ENCODE results near the gene SLC22A1.
"Not testable (repeated sequence)": the region's sequence is repeated elsewhere in the genome, so short reads cannot be mapped to it uniquely, and the experiment has no call there.

The SLC22A1 gene

DNA sequence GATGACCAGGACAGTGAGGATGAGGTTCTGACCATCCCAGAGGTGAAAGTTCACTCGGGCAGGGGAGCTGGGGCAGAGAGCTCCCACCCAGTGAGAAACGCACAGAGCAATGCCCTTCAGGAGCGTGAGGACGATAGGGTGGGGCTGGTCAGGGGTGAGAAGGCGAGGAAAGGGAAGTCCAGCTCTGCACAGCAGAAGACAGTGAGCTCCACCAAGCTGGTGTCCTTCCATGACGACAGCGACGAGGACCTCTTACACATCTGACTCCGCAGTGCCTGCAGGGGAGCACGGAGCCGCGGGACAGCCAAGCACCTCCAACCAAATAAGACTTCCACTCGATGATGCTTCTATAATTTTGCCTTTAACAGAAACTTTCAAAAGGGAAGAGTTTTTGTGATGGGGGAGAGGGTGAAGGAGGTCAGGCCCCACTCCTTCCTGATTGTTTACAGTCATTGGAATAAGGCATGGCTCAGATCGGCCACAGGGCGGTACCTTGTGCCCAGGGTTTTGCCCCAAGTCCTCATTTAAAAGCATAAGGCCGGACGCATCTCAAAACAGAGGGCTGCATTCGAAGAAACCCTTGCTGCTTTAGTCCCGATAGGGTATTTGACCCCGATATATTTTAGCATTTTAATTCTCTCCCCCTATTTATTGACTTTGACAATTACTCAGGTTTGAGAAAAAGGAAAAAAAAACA is 16.6 kb upstream of the SLC22A1 start:
- no peak for TF ChIP-seq SUZ12 (IDR thresholded peaks at IDR 0.05; ENCODE audit: extremely low read depth, insufficient read depth, insufficient read length)
- no peak for TF ChIP-seq ZNF274 (IDR thresholded peaks at IDR 0.05; ENCODE audit: low read depth, low read length)
- no peak for TF ChIP-seq YY1 (IDR thresholded peaks at IDR 0.05; ENCODE audit: insufficient read depth, insufficient read length)

DNA sequence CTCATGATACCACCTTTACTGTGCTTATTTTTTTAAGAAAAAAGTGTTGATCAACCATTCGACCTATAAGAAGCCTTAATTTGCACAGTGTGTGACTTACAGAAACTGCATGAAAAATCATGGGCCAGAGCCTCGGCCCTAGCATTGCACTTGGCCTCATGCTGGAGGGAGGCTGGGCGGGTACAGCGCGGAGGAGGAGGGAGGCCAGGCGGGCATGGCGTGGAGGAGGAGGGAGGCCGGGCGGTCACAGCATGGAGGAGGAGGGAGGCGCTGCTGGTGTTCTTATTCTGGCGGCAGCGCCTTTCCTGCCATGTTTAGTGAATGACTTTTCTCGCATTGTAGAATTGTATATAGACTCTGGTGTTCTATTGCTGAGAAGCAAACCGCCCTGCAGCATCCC is 15.6 kb upstream of the SLC22A1 start:
- no peak for DNase-seq (ENCODE audit: low read depth, low spot score)
- peaks cover 5% of the 10 kb centered on the region for H3K4me1 ChIP-seq (ENCODE audit: insufficient read depth, insufficient read length)
- H3K27me3 ChIP-seq (ENCODE audit: insufficient read depth, insufficient read length) = no peaks in the 10 kb centered on the region
- H3K36me3 ChIP-seq (ENCODE audit: insufficient read depth, insufficient read length, low read length) = peaks cover 51% of the 10 kb centered on the region
- no peak overlapping the region for H3K9ac ChIP-seq (ENCODE audit: insufficient read length, low read depth)
- TF ChIP-seq YY1 (IDR thresholded peaks at IDR 0.05; ENCODE audit: insufficient read depth, insufficient read length) = no peak
- TF ChIP-seq ZNF274 (IDR thresholded peaks at IDR 0.05; ENCODE audit: low read depth, low read length) = no peak
- no peak for TF ChIP-seq SUZ12 (IDR thresholded peaks at IDR 0.05; ENCODE audit: extremely low read depth, insufficient read depth, insufficient read length)
- H3K9me3 ChIP-seq (ENCODE audit: insufficient read depth, low read length) = no peaks in the 10 kb centered on the region
- H3K4me3 ChIP-seq (ENCODE audit: insufficient read length, low read depth) = no peak overlapping the region

More for the DNA sequence above, 16.6 kb upstream of the SLC22A1 start:
- Histone ChIP-seq H3K9me3 (ENCODE audit: insufficient read depth, low read length) (no peaks in the 10 kb centered on the region), H3K4me1 (ENCODE audit: insufficient read depth, insufficient read length) (peaks cover 5% of the 10 kb centered on the region), H3K27me3 (ENCODE audit: insufficient read depth, insufficient read length) (no peaks in the 10 kb centered on the region), H3K36me3 (ENCODE audit: insufficient read depth, insufficient read length, low read length) (peaks cover 51% of the 10 kb centered on the region), H3K4me3 (ENCODE audit: insufficient read length, low read depth) (no peak overlapping the region), H3K9ac (ENCODE audit: insufficient read length, low read depth) (no peak overlapping the region)
- DNase-seq (ENCODE audit: low read depth, low spot score) = no peak

DNA sequence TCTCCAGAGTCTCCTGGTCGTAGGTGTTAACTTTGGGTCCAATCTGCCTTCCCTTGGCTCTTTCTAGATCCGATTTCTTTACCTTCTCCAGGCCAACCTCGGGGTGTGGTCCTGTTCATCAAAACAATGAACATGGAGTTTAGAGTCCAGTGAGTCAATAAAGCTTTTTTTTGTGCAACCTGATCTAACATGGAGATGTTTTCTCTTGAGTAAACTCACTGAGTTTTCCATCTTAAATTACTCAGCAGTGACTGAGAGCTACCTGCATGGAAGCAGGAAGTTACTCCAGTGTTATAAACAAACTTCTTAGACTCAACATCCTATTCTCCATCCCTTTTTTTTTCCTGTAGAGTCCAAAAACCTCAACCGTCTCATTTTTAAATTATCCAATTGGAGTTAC is 14.9 kb upstream of the SLC22A1 start:
- no peak overlapping the region for H3K9ac ChIP-seq (ENCODE audit: insufficient read length, low read depth)

DNA sequence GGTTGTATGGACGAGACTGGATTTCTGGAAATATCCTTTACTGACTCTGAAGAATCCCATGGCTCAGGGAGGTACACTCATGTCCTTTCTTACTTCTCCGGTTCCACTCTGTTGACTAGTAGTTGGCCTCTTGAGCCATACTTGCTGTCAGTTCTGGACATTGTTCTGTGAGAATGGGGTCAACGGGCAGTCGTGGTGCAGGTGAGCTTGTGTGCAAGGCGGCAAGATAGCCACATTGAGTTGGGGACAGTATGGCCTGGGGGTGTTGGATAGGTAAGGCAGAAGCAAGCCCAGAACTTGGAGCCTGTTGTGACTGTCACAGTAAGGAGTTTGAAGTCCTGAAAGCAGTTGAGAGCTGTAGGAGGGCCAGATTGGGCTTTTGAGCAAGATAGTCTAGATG is 13.5 kb upstream of the SLC22A1 start:
- DNase-seq (ENCODE audit: low read depth, low spot score) = no peak
- H3K9ac ChIP-seq (ENCODE audit: insufficient read length, low read depth) = no peak overlapping the region
- H3K4me1 ChIP-seq (ENCODE audit: insufficient read depth, insufficient read length) = peaks cover 2% of the 10 kb centered on the region
- H3K27me3 ChIP-seq (ENCODE audit: insufficient read depth, insufficient read length) = no peaks in the 10 kb centered on the region
- no peak overlapping the region for H3K4me3 ChIP-seq (ENCODE audit: insufficient read length, low read depth)
- H3K36me3 ChIP-seq (ENCODE audit: insufficient read depth, insufficient read length, low read length) = peaks cover 38% of the 10 kb centered on the region
- TF ChIP-seq SUZ12 (IDR thresholded peaks at IDR 0.05; ENCODE audit: extremely low read depth, insufficient read depth, insufficient read length) = no peak
- no peak for TF ChIP-seq ZNF274 (IDR thresholded peaks at IDR 0.05; ENCODE audit: low read depth, low read length)
- no peak for TF ChIP-seq YY1 (IDR thresholded peaks at IDR 0.05; ENCODE audit: insufficient read depth, insufficient read length)
- no peaks in the 10 kb centered on the region for H3K9me3 ChIP-seq (ENCODE audit: insufficient read depth, low read length)

More for the DNA sequence above, 14.9 kb upstream of the SLC22A1 start:
- no peaks in the 10 kb centered on the region for H3K27me3 ChIP-seq (ENCODE audit: insufficient read depth, insufficient read length)
- TF ChIP-seq SUZ12 (IDR thresholded peaks at IDR 0.05; ENCODE audit: extremely low read depth, insufficient read depth, insufficient read length) (no peak), YY1 (IDR thresholded peaks at IDR 0.05; ENCODE audit: insufficient read depth, insufficient read length) (no peak), ZNF274 (IDR thresholded peaks at IDR 0.05; ENCODE audit: low read depth, low read length) (no peak)
- peaks cover 5% of the 10 kb centered on the region for H3K4me1 ChIP-seq (ENCODE audit: insufficient read depth, insufficient read length)
- peaks cover 51% of the 10 kb centered on the region for H3K36me3 ChIP-seq (ENCODE audit: insufficient read depth, insufficient read length, low read length)
- no peak for DNase-seq (ENCODE audit: low read depth, low spot score)
- H3K9me3 ChIP-seq (ENCODE audit: insufficient read depth, low read length) = no peaks in the 10 kb centered on the region
- no peak overlapping the region for H3K4me3 ChIP-seq (ENCODE audit: insufficient read length, low read depth)

DNA sequence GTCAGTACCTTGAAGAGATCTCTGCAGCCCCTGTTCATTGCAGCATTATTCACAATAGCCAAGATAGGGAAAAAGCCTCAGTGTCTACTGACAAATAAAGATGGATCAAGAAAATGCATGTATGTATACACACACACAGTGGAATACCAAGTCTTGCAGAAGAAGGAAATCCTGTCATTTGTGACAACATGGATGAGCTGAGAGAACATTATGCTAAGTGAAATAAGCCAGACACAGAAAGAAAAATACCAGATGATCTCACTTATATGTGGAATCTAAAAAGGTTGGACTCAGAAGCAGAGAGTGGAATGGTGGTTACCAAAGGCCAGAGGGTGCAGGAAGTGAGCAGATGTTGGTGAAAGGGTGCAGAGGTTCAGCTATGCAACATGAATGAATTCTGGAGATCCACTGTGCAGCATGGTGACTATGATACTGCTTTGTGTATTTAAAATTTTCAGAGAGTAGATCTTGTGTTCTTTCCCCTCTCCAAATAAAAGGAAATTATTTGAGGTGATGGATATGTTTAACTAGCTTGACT is 11.0 kb upstream of the SLC22A1 start:
- Histone ChIP-seq H3K9ac (ENCODE audit: insufficient read length, low read depth) (no peak overlapping the region), H3K9me3 (ENCODE audit: insufficient read depth, low read length) (no peaks in the 10 kb centered on the region), H3K4me3 (ENCODE audit: insufficient read length, low read depth) (no peak overlapping the region), H3K36me3 (ENCODE audit: insufficient read depth, insufficient read length, low read length) (peaks cover 18% of the 10 kb centered on the region), H3K4me1 (ENCODE audit: insufficient read depth, insufficient read length) (no peaks in the 10 kb centered on the region), H3K27me3 (ENCODE audit: insufficient read depth, insufficient read length) (no peaks in the 10 kb centered on the region)
- no peak for DNase-seq (ENCODE audit: low read depth, low spot score)
- TF ChIP-seq YY1 (IDR thresholded peaks at IDR 0.05; ENCODE audit: insufficient read depth, insufficient read length) (no peak), ZNF274 (IDR thresholded peaks at IDR 0.05; ENCODE audit: low read depth, low read length) (no peak), SUZ12 (IDR thresholded peaks at IDR 0.05; ENCODE audit: extremely low read depth, insufficient read depth, insufficient read length) (no peak)

DNA sequence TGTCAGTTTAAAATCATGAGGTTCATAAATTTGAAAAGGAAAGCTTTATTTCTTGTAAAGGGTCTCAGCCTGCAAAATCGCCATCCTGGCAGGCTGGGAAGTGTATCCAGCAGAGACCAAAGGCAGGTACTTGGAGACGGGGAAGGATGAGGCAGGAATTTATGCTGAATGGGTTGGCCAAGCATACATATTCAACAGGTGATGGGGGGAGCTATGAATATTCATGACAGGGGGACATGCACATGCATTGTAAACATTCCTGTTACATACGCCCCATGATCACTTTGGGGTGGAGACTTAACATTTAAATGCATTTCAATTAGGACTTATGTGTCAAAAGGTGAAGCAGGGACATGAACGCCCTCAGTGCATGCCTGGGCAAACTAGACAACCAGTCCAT is 9.8 kb upstream of the SLC22A1 start:
- no peak overlapping the region for H3K9ac ChIP-seq (ENCODE audit: insufficient read length, low read depth)
- H3K4me1 ChIP-seq (ENCODE audit: insufficient read depth, insufficient read length) = no peaks in the 10 kb centered on the region
- H3K4me3 ChIP-seq (ENCODE audit: insufficient read length, low read depth) = no peak overlapping the region
- peaks cover 12% of the 10 kb centered on the region for H3K36me3 ChIP-seq (ENCODE audit: insufficient read depth, insufficient read length, low read length)
- TF ChIP-seq YY1 (IDR thresholded peaks at IDR 0.05; ENCODE audit: insufficient read depth, insufficient read length) (no peak), SUZ12 (IDR thresholded peaks at IDR 0.05; ENCODE audit: extremely low read depth, insufficient read depth, insufficient read length) (no peak), ZNF274 (IDR thresholded peaks at IDR 0.05; ENCODE audit: low read depth, low read length) (no peak)
- 0 out of 2 replicates have a peak, but pooled peaks cover under 1% of the 10 kb centered on the region for H3K9me3 ChIP-seq (ENCODE audit: insufficient read depth, low read length)
- DNase-seq (ENCODE audit: low read depth, low spot score) = peak; percentile 49
- no peaks in the 10 kb centered on the region for H3K27me3 ChIP-seq (ENCODE audit: insufficient read depth, insufficient read length)

DNA sequence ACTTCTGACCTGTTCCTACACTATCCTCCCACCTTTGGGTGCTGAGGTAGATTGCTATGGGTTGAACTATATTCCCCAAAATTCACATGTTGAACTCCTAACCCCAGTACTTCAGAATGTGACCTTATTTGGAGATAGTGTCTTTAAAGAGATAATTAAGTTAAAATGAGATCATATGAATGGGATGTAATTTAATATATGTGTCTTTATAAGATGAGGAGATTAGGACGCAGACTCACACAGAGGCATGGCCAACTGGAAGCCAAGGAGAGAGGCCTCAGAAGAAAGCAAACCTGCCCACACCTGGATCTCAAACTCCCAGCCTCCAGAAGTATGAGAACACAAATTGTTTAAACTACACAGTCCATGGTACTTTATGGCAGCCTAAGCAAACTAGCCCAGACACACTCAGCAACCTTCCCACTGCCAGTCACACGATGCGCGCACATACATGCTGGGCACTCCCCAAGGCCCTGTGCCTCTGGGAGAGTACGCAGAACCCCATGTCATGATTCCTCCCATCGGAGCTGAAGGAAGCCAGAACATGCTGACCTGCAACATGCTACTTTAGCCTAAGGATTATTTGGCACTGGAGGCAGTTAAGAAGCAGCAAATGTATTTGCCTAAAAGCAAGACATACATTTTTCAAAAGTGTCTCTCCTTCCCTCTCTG is 8.9 kb upstream of the SLC22A1 start:
- DNase-seq (ENCODE audit: low read depth, low spot score) = no peak

DNA sequence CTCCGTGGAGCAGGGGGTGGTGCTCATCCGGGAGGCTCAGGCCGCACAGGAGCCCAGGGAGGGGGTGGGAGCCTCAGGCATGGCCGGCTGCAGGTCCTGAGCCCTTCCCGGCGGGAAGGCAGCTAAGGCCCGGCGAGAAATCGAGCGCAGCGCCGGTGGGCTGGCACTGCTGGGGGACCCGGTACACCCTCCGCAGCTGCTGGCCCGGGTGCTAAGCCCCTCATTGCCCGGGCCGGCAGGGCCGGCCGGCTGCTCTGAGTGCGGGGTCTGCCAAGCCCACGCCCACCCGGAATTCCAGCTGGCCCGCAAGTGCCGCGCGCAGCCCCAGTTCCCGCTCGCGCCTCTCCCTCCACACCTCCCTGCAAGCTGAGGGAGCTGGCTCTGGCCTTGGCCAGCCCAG is 7.1 kb upstream of the SLC22A1 start:
- H3K36me3 ChIP-seq (ENCODE audit: insufficient read depth, insufficient read length, low read length); H3K4me1 ChIP-seq (ENCODE audit: insufficient read depth, insufficient read length); H3K9ac ChIP-seq (ENCODE audit: insufficient read length, low read depth); DNase-seq (ENCODE audit: low read depth, low spot score); H3K4me3 ChIP-seq (ENCODE audit: insufficient read length, low read depth); H3K27me3 ChIP-seq (ENCODE audit: insufficient read depth, insufficient read length): not testable (repeated sequence)
- H3K9me3 ChIP-seq (ENCODE audit: insufficient read depth, low read length) = peaks cover 21% of the 10 kb centered on the region; the same call in 1 of the 2 replicates

More for the DNA sequence above, 8.9 kb upstream of the SLC22A1 start:
- no peaks in the 10 kb centered on the region for H3K4me1 ChIP-seq (ENCODE audit: insufficient read depth, insufficient read length)
- no peaks in the 10 kb centered on the region for H3K27me3 ChIP-seq (ENCODE audit: insufficient read depth, insufficient read length)
- H3K9ac ChIP-seq (ENCODE audit: insufficient read length, low read depth) = no peak overlapping the region
- H3K9me3 ChIP-seq (ENCODE audit: insufficient read depth, low read length) = peaks cover 10% of the 10 kb centered on the region; the same call in 1 of the 2 replicates
- TF ChIP-seq SUZ12 (IDR thresholded peaks at IDR 0.05; ENCODE audit: extremely low read depth, insufficient read depth, insufficient read length) = no peak
- no peak for TF ChIP-seq YY1 (IDR thresholded peaks at IDR 0.05; ENCODE audit: insufficient read depth, insufficient read length)
- H3K36me3 ChIP-seq (ENCODE audit: insufficient read depth, insufficient read length, low read length) = peaks cover 7% of the 10 kb centered on the region
- H3K4me3 ChIP-seq (ENCODE audit: insufficient read length, low read depth) = no peak overlapping the region

Data from NT2/D1 (cell line).